GM23338 (cell line): ENCODE results near the gene TEFM. TPM values are rescaled to one million over a fixed set of nuclear protein-coding genes. Genes with fewer than 3 reads are reported as not detected.

Experiments
- ATAC-seq: fragments of 200-7000 bp; cut with Tn5 transposase; 3 replicates; pipeline ENCODE4 v1.9.1; 2020
- DNase-seq: peaks from one replicate; pipeline ENCODE4 v3.0.0-alpha.2; 2015; ENCODE audit warnings: low spot score
- H2AFZ ChIP-seq: fragments of 200-600 bp; sonication (generic); 2 replicates; pipeline ENCODE4 v1.8.0; 2016; ENCODE audit warnings: antibody characterized with exemption, mild to moderate bottlenecking, moderate library complexity
- H3F3A ChIP-seq: fragments of 200-600 bp; sonication (generic); replicated peaks from 2 replicates; pipeline ENCODE4 v1.8.0; 2017; ENCODE audit warnings: antibody characterized with exemption, mixed run types, low read depth
- H3K27ac ChIP-seq: fragments of 200-600 bp; sonication (generic); 2 replicates; pipeline ENCODE4 v1.6.1; 2016; ENCODE audit warnings: low read depth
- H3K27me3 ChIP-seq: fragments of 200-600 bp; sonication (generic); 2 replicates; pipeline ENCODE4 v1.8.0; 2016; ENCODE audit warnings: mild to moderate bottlenecking, mixed run types, moderate library complexity; ENCODE audit not compliant: insufficient read depth
- H3K36me3 ChIP-seq: fragments of 200-600 bp; sonication (generic); 2 replicates; pipeline ENCODE4 v1.8.0; 2016; ENCODE audit warnings: mild to moderate bottlenecking; ENCODE audit not compliant: insufficient read depth
- H3K4me1 ChIP-seq: fragments of 200-600 bp; sonication (generic); 2 replicates; pipeline ENCODE4 v1.8.0; 2016; ENCODE audit warnings: mild to moderate bottlenecking, moderate library complexity; ENCODE audit not compliant: insufficient read depth
- H3K4me2 ChIP-seq: fragments of 200-600 bp; sonication (generic); 2 replicates; pipeline ENCODE4 v1.7.1; 2017; ENCODE audit warnings: mixed run types
- H3K4me3 ChIP-seq: fragments of 200-600 bp; sonication (generic); 2 replicates; pipeline ENCODE4 v1.6.1; 2016; ENCODE audit warnings: mixed run types
- H3K79me2 ChIP-seq: fragments of 200-600 bp; sonication (generic); replicated peaks from 2 replicates; pipeline ENCODE4 v1.8.0; 2017; ENCODE audit warnings: mild to moderate bottlenecking; ENCODE audit not compliant: insufficient read depth
- H3K9me2 ChIP-seq: fragments of 200-600 bp; sonication (generic); 2 replicates; pipeline ENCODE4 v1.8.0; 2017; ENCODE audit not compliant: insufficient read depth
- H4K20me1 ChIP-seq: fragments of 200-600 bp; sonication (generic); replicated peaks from 2 replicates; pipeline ENCODE4 v1.8.0; 2017; ENCODE audit warnings: mild to moderate bottlenecking; ENCODE audit not compliant: insufficient read depth
- H3K27ac Mint-ChIP-seq: 2 replicates; pipeline ENCODE4 v1.8.0; 2020; ENCODE audit warnings: inconsistent platforms, mild to moderate bottlenecking, moderate library complexity, mixed read lengths
- H3K27me3 Mint-ChIP-seq: 3 replicates; pipeline ENCODE4 v1.8.0; 2022; ENCODE audit warnings: low read depth, mild to moderate bottlenecking, moderate library complexity, mixed read lengths, inconsistent platforms; ENCODE audit not compliant: insufficient read depth, poor library complexity
- H3K36me3 Mint-ChIP-seq: 3 replicates; pipeline ENCODE4 v1.8.0; 2021; ENCODE audit warnings: low read depth, mild to moderate bottlenecking, inconsistent platforms, moderate library complexity, mixed read lengths
- H3K4me1 Mint-ChIP-seq: 3 replicates; pipeline ENCODE4 v1.8.0; 2020; ENCODE audit warnings: mild to moderate bottlenecking, inconsistent platforms, mixed read lengths
- H3K4me3 Mint-ChIP-seq: 3 replicates; pipeline ENCODE4 v1.8.0; 2021; ENCODE audit warnings: moderate library complexity, mild to moderate bottlenecking, inconsistent platforms, mixed read lengths
- H3K9me3 Mint-ChIP-seq: 3 replicates; pipeline ENCODE4 v1.8.0; 2020; ENCODE audit warnings: moderate library complexity, mild to moderate bottlenecking, inconsistent platforms, mixed read lengths
- CREB1 ChIP-seq: fragments of 250-450 bp; sonication (Bioruptor Pico); IDR thresholded peaks from 2 replicates; pipeline ENCODE4 v1.5.0; 2020; ENCODE audit warnings: low read depth, mild to moderate bottlenecking, moderate library complexity
- EZH2 ChIP-seq: fragments of 200-600 bp; sonication (generic); IDR thresholded peaks from one replicate; pipeline ENCODE4 v1.8.0; 2017; ENCODE audit warnings: antibody characterized with exemption, mild to moderate bottlenecking, low read depth; ENCODE audit not compliant: unreplicated experiment
- EZH2phosphoT487 ChIP-seq: fragments of 200-600 bp; sonication (generic); IDR thresholded peaks from one replicate; pipeline ENCODE4 v1.8.1; 2018; ENCODE audit warnings: antibody characterized with exemption; ENCODE audit not compliant: unreplicated experiment
- JUNB ChIP-seq: IDR thresholded peaks from one replicate; pipeline ENCODE4 v1.6.1; 2016; ENCODE audit warnings: antibody characterized with exemption; ENCODE audit not compliant: unreplicated experiment
- NANOG ChIP-seq: IDR thresholded peaks from 2 replicates; pipeline ENCODE4 v1.6.1; 2016; ENCODE audit warnings: antibody characterized with exemption, borderline replicate concordance
- POLR2AphosphoS5 ChIP-seq: IDR thresholded peaks from 2 replicates; pipeline ENCODE4 v1.6.1; 2016; ENCODE audit warnings: antibody characterized with exemption, low read depth
- ZNF114 ChIP-seq: fragments of 250-450 bp; sonication (Bioruptor Pico); IDR thresholded peaks from 2 replicates; pipeline ENCODE4 v1.5.0; 2020; ENCODE audit warnings: mild to moderate bottlenecking, moderate library complexity
- polyA plus RNA-seq: library from polyadenylated mRNA; unstranded; fragments of >200 nt; fragmentation: Nextera tagmentation; extraction: Ambion mirVana; gene quantifications from 2 replicates; pipeline ENCODE4 v1.2.1, GENCODE V29; 2016
- total RNA-seq: library from RNA; depleted of rRNA; stranded (reverse); fragments of >200 nt; shearing (Covaris generic); gene quantifications from 2 replicates; pipeline ENCODE4 v1.2.3, GENCODE V29; 2014
- TF ChIP-seq, protein P1 (sequence below): IDR thresholded peaks from 2 replicates; pipeline ENCODE4 v1.6.1; 2016; ENCODE audit warnings: antibody characterized with exemption
- TF ChIP-seq, protein P2 (sequence below), 2 experiments: fragments of 200-600 bp in 1 of 2; sonication (generic) in 1 of 2; conservative IDR thresholded peaks; 2 replicates each; pipeline versions ENCODE4 v1.5.1 to v1.6.1; 2016 to 2017; ENCODE audit warnings: antibody characterized with exemption in 2 of 2, low read depth in 2 of 2, mild to moderate bottlenecking in 2 of 2, moderate library complexity in 1 of 2

TEFM gene
- total and polyA plus RNA-seq, 2 experiments from 2014 or later = 15.9 to 33.3 TPM

DNA sequence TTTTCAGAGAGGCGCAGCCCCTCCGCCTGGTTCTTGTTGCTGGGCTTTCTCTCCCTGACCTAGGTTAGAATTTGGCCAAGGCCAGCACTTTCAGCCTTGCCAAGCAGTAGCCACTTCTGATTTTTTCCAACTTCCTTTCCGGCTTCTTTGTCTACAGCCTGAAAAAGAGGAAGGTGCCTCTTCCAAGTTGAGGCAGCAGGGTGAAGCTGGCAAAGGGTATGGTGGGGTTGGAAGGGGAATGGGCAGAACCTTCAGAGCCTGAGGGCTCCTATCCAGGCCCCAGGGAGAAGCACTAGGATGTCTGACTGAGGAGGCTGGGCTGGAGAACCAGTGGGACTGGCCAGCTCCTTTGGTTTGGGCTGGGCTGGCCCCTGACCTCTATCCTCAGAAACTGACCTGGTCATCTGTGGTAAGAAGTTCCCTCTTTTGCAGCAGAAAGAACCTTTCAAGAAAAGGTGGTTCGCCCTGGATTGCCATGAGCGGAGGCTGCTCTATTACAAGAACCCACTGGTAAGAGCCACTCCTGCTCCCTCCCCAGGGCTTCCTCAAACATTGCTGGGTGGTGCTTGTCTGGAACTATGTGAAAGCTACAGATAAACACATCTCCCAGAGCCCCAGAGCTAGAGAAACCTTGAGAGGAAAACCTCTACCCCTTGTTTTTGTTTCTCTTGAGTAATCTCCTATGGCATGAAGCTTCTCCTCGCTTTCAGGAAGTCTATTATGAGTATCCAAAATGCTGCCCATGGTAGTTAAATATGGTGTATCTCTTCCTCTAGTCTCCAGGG, 48.2 kb upstream of the TEFM start:
- DNase-seq = no peak
- Mint-ChIP-seq H3K27me3 (peaks cover 2% of the 10 kb centered on the region), H3K27ac (no peak overlapping the region), H3K9me3 (no peaks in the 10 kb centered on the region), H3K4me1 (peaks cover 8% of the 10 kb centered on the region; the same call in 2 of the 3 replicates), H3K36me3 (no peaks in the 10 kb centered on the region), H3K4me3 (no peak overlapping the region)
- Histone ChIP-seq H3K4me2 (no peak overlapping the region), H3F3A (no peaks in the 10 kb centered on the region), H3K27ac (no peak overlapping the region), H3K36me3 (no peaks in the 10 kb centered on the region), H3K4me1 (peaks cover 5% of the 10 kb centered on the region; the same call in 1 of the 2 replicates), H2AFZ (no peak overlapping the region), H4K20me1 (no peaks in the 10 kb centered on the region), H3K9me2 (no peaks in the 10 kb centered on the region), H3K4me3 (no peak overlapping the region), H3K79me2 (no peaks in the 10 kb centered on the region), H3K27me3 (no peaks in the 10 kb centered on the region)
- TF ChIP-seq EZH2 = no peak
- no peak for TF ChIP-seq NANOG
- TF ChIP-seq, protein P1, sequence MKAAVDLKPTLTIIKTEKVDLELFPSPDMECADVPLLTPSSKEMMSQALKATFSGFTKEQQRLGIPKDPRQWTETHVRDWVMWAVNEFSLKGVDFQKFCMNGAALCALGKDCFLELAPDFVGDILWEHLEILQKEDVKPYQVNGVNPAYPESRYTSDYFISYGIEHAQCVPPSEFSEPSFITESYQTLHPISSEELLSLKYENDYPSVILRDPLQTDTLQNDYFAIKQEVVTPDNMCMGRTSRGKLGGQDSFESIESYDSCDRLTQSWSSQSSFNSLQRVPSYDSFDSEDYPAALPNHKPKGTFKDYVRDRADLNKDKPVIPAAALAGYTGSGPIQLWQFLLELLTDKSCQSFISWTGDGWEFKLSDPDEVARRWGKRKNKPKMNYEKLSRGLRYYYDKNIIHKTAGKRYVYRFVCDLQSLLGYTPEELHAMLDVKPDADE = no peak
- no peak for TF ChIP-seq EZH2phosphoT487
- TF ChIP-seq, protein P2, sequence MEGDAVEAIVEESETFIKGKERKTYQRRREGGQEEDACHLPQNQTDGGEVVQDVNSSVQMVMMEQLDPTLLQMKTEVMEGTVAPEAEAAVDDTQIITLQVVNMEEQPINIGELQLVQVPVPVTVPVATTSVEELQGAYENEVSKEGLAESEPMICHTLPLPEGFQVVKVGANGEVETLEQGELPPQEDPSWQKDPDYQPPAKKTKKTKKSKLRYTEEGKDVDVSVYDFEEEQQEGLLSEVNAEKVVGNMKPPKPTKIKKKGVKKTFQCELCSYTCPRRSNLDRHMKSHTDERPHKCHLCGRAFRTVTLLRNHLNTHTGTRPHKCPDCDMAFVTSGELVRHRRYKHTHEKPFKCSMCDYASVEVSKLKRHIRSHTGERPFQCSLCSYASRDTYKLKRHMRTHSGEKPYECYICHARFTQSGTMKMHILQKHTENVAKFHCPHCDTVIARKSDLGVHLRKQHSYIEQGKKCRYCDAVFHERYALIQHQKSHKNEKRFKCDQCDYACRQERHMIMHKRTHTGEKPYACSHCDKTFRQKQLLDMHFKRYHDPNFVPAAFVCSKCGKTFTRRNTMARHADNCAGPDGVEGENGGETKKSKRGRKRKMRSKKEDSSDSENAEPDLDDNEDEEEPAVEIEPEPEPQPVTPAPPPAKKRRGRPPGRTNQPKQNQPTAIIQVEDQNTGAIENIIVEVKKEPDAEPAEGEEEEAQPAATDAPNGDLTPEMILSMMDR (conservative IDR thresholded peaks at IDR 0.05; ENCODE audit: low read depth in 2 of 2) = no peak
- no peak for ATAC-seq

DNA sequence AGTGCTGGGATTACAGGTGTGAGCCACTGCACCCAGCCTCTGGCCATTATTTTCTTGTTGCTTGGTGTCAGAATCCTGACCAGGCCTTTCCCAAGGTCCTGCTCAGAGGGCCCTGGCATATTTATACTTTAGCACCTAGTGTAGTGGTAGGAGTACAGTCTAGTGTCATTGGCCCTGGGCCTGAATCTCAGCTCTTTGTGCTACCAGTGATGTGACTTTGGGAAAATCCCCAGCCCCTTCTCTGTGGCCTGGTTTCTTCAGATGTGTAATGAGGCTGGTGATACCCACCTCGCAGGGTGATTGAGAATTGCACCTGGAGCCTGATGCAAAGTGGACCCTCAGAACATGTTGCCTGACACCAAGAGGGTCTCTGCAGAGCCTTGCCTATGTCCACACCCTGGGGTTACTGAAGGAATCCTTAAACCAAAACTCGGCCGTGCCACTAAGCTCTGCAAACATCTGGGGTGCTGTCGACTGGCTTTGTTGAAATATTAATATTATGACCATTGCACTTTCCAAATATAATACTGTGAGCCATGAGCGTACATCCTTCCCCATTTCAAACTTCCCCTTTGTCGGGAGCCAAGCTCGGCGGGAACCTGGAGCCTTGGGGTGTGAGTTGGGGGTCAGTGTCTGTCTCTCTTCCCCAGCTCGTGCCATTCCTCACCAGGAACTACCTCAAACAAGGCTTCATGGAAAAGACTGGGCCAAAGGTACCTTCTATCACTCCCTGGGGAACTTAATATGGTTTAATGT, 46.8 kb upstream of the TEFM start:
- peaks cover 5% of the 10 kb centered on the region; the same call in 1 of the 2 replicates for H3K4me1 ChIP-seq
- DNase-seq (no peak), ATAC-seq (no peak)
- H3K4me2 ChIP-seq = no peak overlapping the region
- H3F3A ChIP-seq = no peaks in the 10 kb centered on the region
- H3K9me2 ChIP-seq = no peaks in the 10 kb centered on the region
- no peak overlapping the region for H2AFZ ChIP-seq
- H3K36me3 ChIP-seq = no peaks in the 10 kb centered on the region
- TF ChIP-seq CREB1 (CRISPR knock-in tag) (no peak), ZNF114 (CRISPR knock-in tag) (no peak), POLR2AphosphoS5 (no peak), JUNB (no peak)
- TF ChIP-seq, protein P1 = no peak
- TF ChIP-seq, protein P2 (conservative IDR thresholded peaks at IDR 0.05; ENCODE audit: low read depth in 2 of 2) = no peak
- Mint-ChIP-seq H3K27ac (no peak overlapping the region), H3K4me1 (peaks cover 8% of the 10 kb centered on the region; the same call in 2 of the 3 replicates), H3K9me3 (no peaks in the 10 kb centered on the region), H3K4me3 (no peak overlapping the region), H3K27me3 (peaks cover 3% of the 10 kb centered on the region), H3K36me3 (no peaks in the 10 kb centered on the region)
- H4K20me1 ChIP-seq = no peaks in the 10 kb centered on the region
- no peak overlapping the region for H3K4me3 ChIP-seq
- H3K27me3 ChIP-seq = no peaks in the 10 kb centered on the region
- no peak overlapping the region for H3K27ac ChIP-seq
- H3K79me2 ChIP-seq = no peaks in the 10 kb centered on the region
